OCI-LY3 (cell line): Measurements from ENCODE around the gene JDP2.

Experiments used
- H2AFZ ChIP-seq: fragments of 200-600, 300-600 bp; shearing (Covaris generic); 2 replicates; pipeline ENCODE4 v1.6.0; 2014; ENCODE audit warnings: antibody characterized with exemption, low read depth, low read length
- H3K27ac ChIP-seq: fragments of 200-600, 300-600 bp; sonication (generic); 2 replicates; pipeline ENCODE4 v1.5.1; 2014; ENCODE audit warnings: mild to moderate bottlenecking, low read length, moderate library complexity, mixed read lengths
- H3K27me3 ChIP-seq: fragments of 200-600, 300-600 bp; sonication (generic); 2 replicates; pipeline ENCODE4 v1.6.1; 2014; ENCODE audit warnings: low read depth, low read length, mixed read lengths
- H3K36me3 ChIP-seq: fragments of 200-600, 300-600 bp; sonication (generic); replicated peaks from 2 replicates; pipeline ENCODE3; 2014; ENCODE audit warnings: low read depth, low read length, mixed read lengths
- H3K4me1 ChIP-seq: fragments of 300-600, 200-600 bp; sonication (generic); 2 replicates; pipeline ENCODE4 v1.6.1; 2014; ENCODE audit warnings: low read length, mixed read lengths
- H3K4me2 ChIP-seq: fragments of 200-600, 300-600 bp; sonication (generic); 2 replicates; pipeline ENCODE4 v1.6.1; 2014; ENCODE audit warnings: low read length, mixed read lengths
- H3K4me3 ChIP-seq: fragments of 300-600, 200-600 bp; sonication (generic); 2 replicates; pipeline ENCODE4 v1.5.1; 2014; ENCODE audit warnings: antibody characterized with exemption, mild to moderate bottlenecking, low read length, moderate library complexity
- H3K79me2 ChIP-seq: fragments of 300-600, 200-600 bp; shearing (Covaris generic); 2 replicates; pipeline ENCODE4 v1.6.1; 2014; ENCODE audit warnings: mild to moderate bottlenecking, low read length, mixed read lengths
- H3K9ac ChIP-seq: fragments of 300-600, 200-600 bp; shearing (Covaris generic); 2 replicates; pipeline ENCODE4 v1.6.0; 2014; ENCODE audit warnings: mild to moderate bottlenecking, low read length, moderate library complexity
- H3K9me3 ChIP-seq: fragments of 200-600, 300-600 bp; shearing (Covaris generic); 2 replicates; pipeline ENCODE4 v1.6.1; 2014; ENCODE audit warnings: low read length, mixed read lengths; ENCODE audit not compliant: insufficient read depth
- H4K20me1 ChIP-seq: fragments of 200-600, 300-600 bp; sonication (generic); 2 replicates; pipeline ENCODE4 v1.6.1; 2016; ENCODE audit warnings: low read length, mixed read lengths; ENCODE audit not compliant: insufficient read depth
- CTCF ChIP-seq: fragments of 200-600, 300-600 bp; sonication (generic); IDR thresholded peaks from 2 replicates; pipeline ENCODE4 v1.5.1; 2014; ENCODE audit warnings: antibody characterized with exemption, low read length, low read depth
- EZH2phosphoT487 ChIP-seq: fragments of 200-600 bp; shearing (Covaris generic); IDR thresholded peaks from 2 replicates; pipeline ENCODE4 v1.6.1; 2018; ENCODE audit warnings: antibody characterized with exemption, mixed run types, low read depth

Gene JDP2

GRCh38 chr14:75514673-75515628 is 87.1 kb downstream of the JDP2 start:
- peaks cover 11% of the 10 kb centered on the region for H3K9me3 ChIP-seq
- peak overlapping the region; percentile 100 for H3K9ac ChIP-seq
- peak overlapping the region; percentile 86 for H3K4me3 ChIP-seq
- no peaks in the 10 kb centered on the region for H3K27me3 ChIP-seq
- peak overlapping the region; percentile 100 for H3K4me2 ChIP-seq
- TF ChIP-seq CTCF (peak; percentile 71), EZH2phosphoT487 (no peak)
- peaks cover 92% of the 10 kb centered on the region for H3K4me1 ChIP-seq
- peak overlapping the region; percentile 99 for H3K27ac ChIP-seq
- H3K36me3 ChIP-seq = peaks cover 23% of the 10 kb centered on the region
- no peaks in the 10 kb centered on the region for H4K20me1 ChIP-seq
- peaks cover 42% of the 10 kb centered on the region for H3K79me2 ChIP-seq
- no peak overlapping the region for H2AFZ ChIP-seq

DNA sequence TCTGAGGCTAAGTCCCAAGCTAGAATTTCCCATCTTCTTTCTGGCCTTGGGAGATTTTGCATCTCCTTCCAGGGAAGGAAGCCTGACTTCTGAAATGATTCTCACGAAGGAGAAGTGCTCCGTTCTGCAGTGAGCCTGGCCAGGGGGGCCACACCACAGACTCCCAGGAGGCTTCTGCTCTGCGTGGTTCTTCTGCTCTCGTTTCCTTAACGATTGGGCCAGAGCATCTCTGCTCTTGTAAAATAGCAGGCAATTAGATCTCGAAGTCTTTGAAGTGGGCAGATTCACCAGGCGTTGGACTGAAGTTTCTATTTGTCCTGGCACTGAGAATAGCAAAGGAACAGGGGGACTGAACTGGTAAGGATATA is 87.8 kb downstream of the JDP2 start:
- Histone ChIP-seq H3K27ac (peak overlapping the region; percentile 99), H3K27me3 (no peaks in the 10 kb centered on the region), H3K4me2 (peak overlapping the region; percentile 100), H3K4me1 (peaks cover 92% of the 10 kb centered on the region), H3K9me3 (peaks cover 11% of the 10 kb centered on the region), H3K4me3 (peak overlapping the region; percentile 86), H3K9ac (peak overlapping the region; percentile 100), H2AFZ (no peak overlapping the region), H4K20me1 (no peaks in the 10 kb centered on the region), H3K79me2 (peaks cover 49% of the 10 kb centered on the region), H3K36me3 (peaks cover 28% of the 10 kb centered on the region)
- TF ChIP-seq EZH2phosphoT487 (no peak), CTCF (no peak)

GRCh38 chr14:75518625-75519024 is 90.8 kb downstream of the JDP2 start:
- H3K9ac ChIP-seq = peak overlapping the region; percentile 100
- no peaks in the 10 kb centered on the region for H3K27me3 ChIP-seq
- H3K79me2 ChIP-seq = peaks cover 79% of the 10 kb centered on the region
- no peaks in the 10 kb centered on the region for H4K20me1 ChIP-seq
- peak; percentile 93 for TF ChIP-seq CTCF
- TF ChIP-seq EZH2phosphoT487 = no peak
- peaks cover 40% of the 10 kb centered on the region for H3K36me3 ChIP-seq
- peak overlapping the region; percentile 86 for H3K4me3 ChIP-seq
- no peak overlapping the region for H2AFZ ChIP-seq
- H3K9me3 ChIP-seq = no peaks in the 10 kb centered on the region
- H3K4me2 ChIP-seq = peak overlapping the region; percentile 100
- peaks cover 88% of the 10 kb centered on the region for H3K4me1 ChIP-seq
- H3K27ac ChIP-seq = peak overlapping the region; percentile 99

GRCh38 chr14:75519394-75519793 is 91.6 kb downstream of the JDP2 start:
- Histone ChIP-seq H3K79me2 (peaks cover 87% of the 10 kb centered on the region), H3K4me1 (peaks cover 88% of the 10 kb centered on the region), H3K4me3 (peak overlapping the region; percentile 86), H2AFZ (no peak overlapping the region), H3K27me3 (no peaks in the 10 kb centered on the region), H4K20me1 (no peaks in the 10 kb centered on the region), H3K9me3 (no peaks in the 10 kb centered on the region), H3K27ac (peak overlapping the region; percentile 99), H3K9ac (peak overlapping the region; percentile 100), H3K36me3 (peaks cover 47% of the 10 kb centered on the region), H3K4me2 (peak overlapping the region; percentile 100)
- TF ChIP-seq EZH2phosphoT487 = no peak
- no peak for TF ChIP-seq CTCF
